Measurements from ENCODE around the gene IGFBP7. TPM values are rescaled to one million over a fixed set of nuclear protein-coding genes. Genes with fewer than 3 reads are reported as not detected.

IGFBP7 gene
- total and polyA plus RNA-seq, 12 donors: 98.9 to 1,971 (median 554) TPM

- Histone ChIP-seq H3K4me1 (replicated peaks in 1 of 2) (peaks cover 0 to 19% of the 10 kb centered on the region in 2 donors), H3K27ac (no peak overlapping the region), H3K9me3 (replicated peaks in 1 of 3) (no peaks in the 10 kb centered on the region), H3K4me3 (no peak overlapping the region), H3K36me3 (replicated peaks in 1 of 2) (peaks cover 1 to 75% of the 10 kb centered on the region in 2 donors), H3K27me3 (no peaks in the 10 kb centered on the region)
- TF ChIP-seq POLR2A (IDR thresholded peaks at IDR 0.05): no peak
- TF ChIP-seq CTCF (IDR thresholded peaks at IDR 0.05): no peak
- intact Hi-C loops (cut with DNase I): no loop called here
- no peak for DNase-seq
Observed at GRCh38 chr4:57018980-57019379, 91.2 kb downstream of the IGFBP7 start.

GRCh38 chr4:57013543-57014120 is 96.6 kb downstream of the IGFBP7 start:
- 86 to 96% (median 91%) methylated on average over 4 of the region's 4 CpGs for WGBS, 4 donors
- DNase-seq: no peak
- Histone ChIP-seq H3K4me3 (no peak overlapping the region), H3K27me3 (no peaks in the 10 kb centered on the region), H3K27ac (no peak overlapping the region), H3K9me3 (replicated peaks in 1 of 3) (no peaks in the 10 kb centered on the region), H3K36me3 (replicated peaks in 1 of 2) (peaks cover 0 to 81% of the 10 kb centered on the region in 2 donors), H3K4me1 (replicated peaks in 1 of 2) (no peaks in the 10 kb centered on the region)
- TF ChIP-seq POLR2A (IDR thresholded peaks at IDR 0.05) (no peak), CTCF (IDR thresholded peaks at IDR 0.05) (no peak)
- intact Hi-C loops (cut with DNase I): no loop called here

- DNase-seq: no peak
- no peaks in the 10 kb centered on the region for H3K9me3 ChIP-seq (replicated peaks in 1 of 3)
- H3K27me3 ChIP-seq: no peaks in the 10 kb centered on the region
- H3K4me1 ChIP-seq (replicated peaks in 1 of 2): no peaks in the 10 kb centered on the region
- H3K4me3 ChIP-seq: no peak overlapping the region
- WGBS, 4 donors: 96 to 100% (median 98%) methylated on average over 1 of the region's 1 CpG
- H3K27ac ChIP-seq: no peak overlapping the region
- TF ChIP-seq CTCF (IDR thresholded peaks at IDR 0.05) (no peak), POLR2A (IDR thresholded peaks at IDR 0.05) (no peak)
- H3K36me3 ChIP-seq (replicated peaks in 1 of 2): peaks cover 0 to 53% of the 10 kb centered on the region in 2 donors
- intact Hi-C loops (cut with DNase I): no loop called here
Observed at GRCh38 chr4:56999751-57000150, 110.4 kb downstream of the IGFBP7 start.

- intact Hi-C loops (cut with DNase I): no loop called here
- Histone ChIP-seq H3K9me3 (replicated peaks in 1 of 3) (no peaks in the 10 kb centered on the region), H3K4me1 (replicated peaks in 1 of 2) (peaks cover 8 to 13% of the 10 kb centered on the region in 2 donors), H3K27ac (peak overlapping the region in 2 of 5 donors; percentile 14 to 70), H3K36me3 (replicated peaks in 1 of 2) (peaks cover 0 to 49% of the 10 kb centered on the region in 2 donors), H3K27me3 (no peaks in the 10 kb centered on the region), H3K4me3 (no peak overlapping the region)
- WGBS, 4 donors: 54 to 65% (median 62%) methylated on average over 7 of the region's 7 CpGs
- TF ChIP-seq CTCF (IDR thresholded peaks at IDR 0.05) (no peak), POLR2A (IDR thresholded peaks at IDR 0.05) (no peak)
- peak; percentile 32 to 82 (median 59) for DNase-seq
Observed at GRCh38 chr4:56995525-56995924, 114.7 kb downstream of the IGFBP7 start.

Data from adrenal gland (tissue), 12 donors.